GM19324 (cell line): ENCODE results near the gene FXYD4.

Experiments used
- ATAC-seq: cut with Tn5 transposase; IDR thresholded peaks from one replicate; pipeline ENCODE4 v1.9.1; 2021; ENCODE audit warnings: mild to moderate bottlenecking, moderate library complexity; ENCODE audit not compliant: unreplicated experiment, low FRiP score

The FXYD4 gene

DNA sequence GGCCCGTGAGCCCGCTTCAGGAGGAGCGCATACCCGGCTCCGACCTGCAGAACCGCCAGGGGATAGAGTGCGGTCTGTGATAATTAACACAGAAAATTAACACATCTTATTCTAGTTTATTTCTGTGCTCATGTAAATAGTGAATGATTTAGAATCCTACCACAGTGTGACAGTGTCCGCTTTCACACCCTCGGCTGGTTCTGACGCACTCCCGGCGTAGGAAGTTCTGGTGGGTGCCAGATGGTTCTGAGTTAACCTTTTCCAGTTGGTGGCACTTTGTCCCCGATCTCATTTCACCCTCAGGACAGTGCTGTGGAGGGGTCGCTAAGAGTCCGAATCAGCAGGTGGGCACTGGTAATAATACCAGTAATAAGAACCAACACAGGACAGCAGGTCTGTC lies 28.3 kb upstream of the FXYD4 start:
- ATAC-seq, result no peak

GRCh38 chr10:43344051-43344450 lies 27.4 kb upstream of the FXYD4 start:
- ATAC-seq, result no peak

- ATAC-seq, result no peak
Observed at GRCh38 chr10:43347997-43348396, 23.4 kb upstream of the FXYD4 start.

- ATAC-seq, result peak; percentile 95
Observed at GRCh38 chr10:43348511-43349312, 22.7 kb upstream of the FXYD4 start.

DNA sequence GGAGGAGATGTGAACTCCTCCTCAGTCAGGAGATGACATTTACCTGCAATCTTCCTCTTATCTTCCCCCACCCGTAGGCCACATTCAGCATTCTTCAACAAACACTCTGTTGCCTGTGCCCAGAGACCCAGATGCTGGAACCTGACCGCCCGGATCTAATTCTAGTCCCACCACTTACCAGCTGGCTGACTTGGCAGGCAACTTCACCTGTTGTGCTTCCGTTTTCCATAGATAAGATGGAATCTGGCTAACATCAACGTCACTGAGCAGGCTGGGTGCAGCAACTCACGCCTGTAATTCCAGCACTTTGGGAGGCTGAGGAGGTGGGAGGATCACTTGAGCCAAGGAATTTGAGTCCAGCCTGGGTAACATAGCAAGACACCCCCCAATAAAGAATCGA lies 21.3 kb upstream of the FXYD4 start:
- ATAC-seq, result no peak

DNA sequence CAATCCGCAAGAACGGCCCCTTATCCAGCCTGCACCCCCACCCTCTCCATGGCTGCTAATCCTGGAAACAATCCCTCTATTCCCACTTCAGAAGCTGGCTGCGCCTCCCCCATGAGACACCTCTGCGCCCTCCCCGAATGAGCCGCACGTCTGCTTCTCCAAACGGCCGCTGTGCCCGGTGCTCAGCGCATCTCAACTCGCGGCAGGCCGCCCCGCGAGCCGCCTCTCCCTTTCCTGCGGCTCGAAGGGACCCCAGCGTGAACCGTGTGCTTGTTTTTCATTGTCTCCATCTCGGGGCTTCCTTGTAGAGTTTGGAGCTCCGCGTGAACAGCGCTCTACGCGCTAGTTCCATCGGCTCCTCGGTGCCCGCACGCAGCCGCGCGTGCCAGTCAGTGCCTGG lies 20.8 kb upstream of the FXYD4 start:
- ATAC-seq, result no peak

DNA sequence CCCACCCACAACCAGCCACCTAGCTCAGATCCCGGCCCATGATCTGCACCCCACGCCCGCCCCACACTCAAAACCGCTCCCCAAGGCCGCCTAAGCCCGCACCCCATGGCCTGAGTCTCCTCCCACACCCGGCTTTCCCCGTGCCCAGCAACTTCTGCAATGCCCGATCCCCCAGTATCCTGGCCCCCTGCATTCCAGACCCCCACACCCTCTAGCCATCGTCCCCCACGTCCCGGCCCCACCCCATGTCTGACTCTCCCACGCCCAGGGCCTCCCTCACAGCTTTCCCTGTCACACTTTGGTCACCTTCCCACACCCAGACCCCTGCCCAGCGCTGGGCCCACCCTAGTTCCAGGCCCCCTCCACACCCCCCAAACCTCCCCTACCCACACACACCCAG lies 20.1 kb upstream of the FXYD4 start:
- ATAC-seq, result no peak

GRCh38 chr10:43352951-43353350 lies 18.5 kb upstream of the FXYD4 start:
- ATAC-seq, result no peak

- ATAC-seq, result no peak
Observed at GRCh38 chr10:43353495-43354329, 17.7 kb upstream of the FXYD4 start.

- no peak for ATAC-seq
Observed at GRCh38 chr10:43354330-43354635, 17.2 kb upstream of the FXYD4 start.

DNA sequence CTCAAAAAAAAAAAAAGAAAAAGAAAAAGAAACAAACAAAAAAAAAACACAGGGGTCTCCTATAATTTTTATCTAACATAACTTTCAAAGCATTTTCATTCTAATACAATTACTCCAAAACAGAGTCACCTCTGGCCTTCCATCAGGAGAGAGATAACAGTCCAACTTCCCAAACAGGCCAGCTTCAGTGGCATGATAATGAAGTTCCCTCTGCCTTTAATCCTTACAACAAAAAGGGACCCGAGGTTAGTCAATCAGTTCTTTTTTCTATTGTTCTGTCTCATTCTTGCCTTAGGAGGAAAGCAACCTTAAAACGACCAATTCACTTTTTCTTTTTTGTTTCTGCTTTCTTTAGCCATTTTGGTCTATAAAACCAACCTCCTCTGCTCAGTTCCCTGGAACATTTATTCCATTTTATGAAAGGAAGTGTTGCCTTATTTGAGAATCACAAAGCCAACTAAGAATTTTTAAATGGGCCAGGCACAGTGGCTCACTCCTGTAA lies 16.5 kb upstream of the FXYD4 start:
- no peak for ATAC-seq

- ATAC-seq, result no peak
Observed at GRCh38 chr10:43355749-43356371, 15.6 kb upstream of the FXYD4 start.

DNA sequence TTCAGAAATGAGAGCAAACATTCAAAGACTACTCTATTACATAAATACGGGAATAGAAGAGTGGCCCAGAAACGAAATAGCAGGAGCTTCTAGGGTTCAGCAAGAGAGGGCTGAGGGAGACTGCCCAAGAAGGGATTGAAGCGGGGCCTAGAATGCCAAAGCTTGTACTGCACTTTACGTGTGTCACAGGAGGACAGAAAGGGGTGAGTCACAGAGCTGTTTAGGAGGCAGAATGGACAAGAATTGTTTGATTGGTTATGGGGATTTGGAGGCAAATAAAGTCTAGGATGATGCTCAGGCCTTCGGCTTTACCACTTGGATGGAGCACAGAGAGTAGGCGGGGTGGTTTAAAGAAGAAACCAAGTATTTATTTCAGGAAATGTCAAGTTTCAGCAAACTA lies 11.3 kb upstream of the FXYD4 start:
- ATAC-seq, result no peak

DNA sequence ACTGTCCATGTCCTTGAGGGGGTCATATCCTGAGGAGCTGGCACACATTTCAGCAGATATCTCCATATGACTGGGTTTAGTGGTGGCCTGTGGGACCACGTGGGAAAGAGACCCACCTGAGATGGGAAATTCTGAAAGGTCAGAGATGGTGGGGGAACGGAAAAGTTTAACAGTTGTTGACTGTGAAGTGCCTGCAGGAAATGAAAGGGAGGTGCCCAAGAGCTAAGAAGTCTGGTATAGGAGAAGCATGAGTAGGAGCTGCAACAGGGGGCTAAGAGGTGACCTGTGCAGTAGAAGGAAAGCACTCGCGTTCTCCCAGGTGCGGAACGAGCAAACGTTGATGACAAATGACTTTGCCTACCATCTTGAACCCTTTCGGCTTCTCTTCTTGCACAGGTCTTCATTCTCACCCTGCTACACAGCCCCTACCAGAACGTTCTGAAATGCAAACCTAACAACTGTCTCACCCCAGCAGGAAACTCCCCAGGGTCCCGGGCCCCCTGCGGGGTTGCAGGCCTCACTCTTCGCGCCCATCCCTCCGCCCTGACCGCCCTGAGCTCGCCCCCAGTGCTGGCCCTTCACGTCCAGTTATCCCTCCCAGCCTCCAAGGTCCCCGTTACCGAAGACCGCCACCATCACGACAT lies 9.8 kb upstream of the FXYD4 start:
- ATAC-seq, result no peak

DNA sequence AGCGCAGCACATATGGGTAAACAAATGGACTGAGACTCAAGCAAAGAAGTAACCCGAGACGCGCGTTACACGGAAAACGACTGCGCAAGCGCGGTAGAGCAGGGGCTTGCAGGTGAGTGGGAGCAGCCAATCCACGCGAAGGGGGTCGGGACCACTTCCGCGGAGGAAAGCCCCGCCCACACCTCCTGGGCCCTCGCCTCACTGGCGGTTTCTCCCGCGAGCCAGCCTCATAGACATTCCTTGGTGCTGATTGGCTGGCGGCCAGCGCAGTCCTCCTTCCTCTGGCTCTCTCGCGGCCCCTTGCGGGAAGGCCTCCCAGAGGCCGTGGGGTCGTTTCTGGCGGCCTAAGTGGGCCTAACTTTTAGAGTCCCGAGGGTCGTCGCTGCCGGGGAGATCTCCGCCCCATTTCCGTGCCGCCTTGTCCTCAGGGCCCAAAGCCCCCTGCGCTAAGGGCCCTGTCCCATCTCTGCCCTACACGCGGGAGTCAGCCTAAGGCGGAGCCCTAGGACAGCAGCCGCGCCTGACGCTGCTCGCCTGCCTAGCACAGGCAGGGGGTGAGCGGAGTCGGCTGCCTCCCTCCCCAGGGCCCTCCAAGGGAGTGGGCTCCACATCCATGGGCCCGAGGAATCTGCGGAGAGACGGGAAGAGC lies 9.1 kb upstream of the FXYD4 start:
- ATAC-seq, result peak; percentile 99

GRCh38 chr10:43365001-43365400 lies 6.4 kb upstream of the FXYD4 start:
- ATAC-seq, result no peak

GRCh38 chr10:43369921-43370320 lies 1.5 kb upstream of the FXYD4 start:
- ATAC-seq, result no peak

- no peak for ATAC-seq
Observed at GRCh38 chr10:43370671-43371215, 693 bp upstream of the FXYD4 start.

- no peak for ATAC-seq
Observed at GRCh38 chr10:43372765-43373361, 1.4 kb downstream of the FXYD4 start.

- ATAC-seq, result no peak
Observed at GRCh38 chr10:43373461-43373860, 2.0 kb downstream of the FXYD4 start.
